GM12891 (cell line): ENCODE results near the gene PJVK.

Source experiments
- DNase-seq: peaks from one replicate; pipeline ENCODE4 v3.0.0; 2011; ENCODE audit warnings: low spot score; ENCODE audit not compliant: insufficient read length
- FAIRE-seq: peaks from 2 replicates; lab custom pipeline; 2011; peaks lifted over from hg19 to GRCh38; lab: Jason Lieb, UNC
- PAX5 ChIP-seq: IDR thresholded peaks from 2 replicates; pipeline ENCODE4 v1.6.1; 2011; ENCODE audit warnings: low read length, moderate library complexity, mild to moderate bottlenecking; ENCODE audit not compliant: insufficient read depth, severe bottlenecking
- POLR2A ChIP-seq: IDR thresholded peaks from 2 replicates; pipeline ENCODE4 v1.6.1; 2011; ENCODE audit warnings: low read depth, low read length, control low read depth
- POLR2AphosphoS5 ChIP-seq: IDR thresholded peaks from 2 replicates; pipeline ENCODE4 v1.6.1; 2011; ENCODE audit warnings: low read depth, low read length, control low read depth
- POU2F2 ChIP-seq: IDR thresholded peaks from 2 replicates; pipeline ENCODE4 v1.6.1; 2011; ENCODE audit warnings: low read depth, mild to moderate bottlenecking, control low read depth, low read length, moderate library complexity
- SPI1 ChIP-seq: IDR thresholded peaks from 2 replicates; pipeline ENCODE4 v1.6.1; 2011; ENCODE audit warnings: low read depth, low read length, control low read depth
- TAF1 ChIP-seq: IDR thresholded peaks from 2 replicates; pipeline ENCODE4 v1.6.1; 2011; ENCODE audit warnings: low read depth, low read length, control low read depth

Gene PJVK

GRCh38 chr2:178478130-178478438, 26.9 kb downstream of the PJVK start:
- FAIRE-seq: no peak
- no peak for DNase-seq
- TF ChIP-seq PAX5 (no peak), POLR2AphosphoS5 (no peak), POLR2A (no peak), TAF1 (no peak), SPI1 (no peak), POU2F2 (no peak)

- TF ChIP-seq TAF1 (peak; percentile 27), POU2F2 (no peak), POLR2A (peak; percentile 74), POLR2AphosphoS5 (peak; percentile 58; the same call in 1 of the 2 replicates), SPI1 (no peak), PAX5 (no peak)
- peak; percentile 51 for DNase-seq
- FAIRE-seq: peak; percentile 97
Measured at GRCh38 chr2:178478439-178479274, 27.5 kb downstream of the PJVK start, which contains the start of gene FKBP7. Gene FKBP7 (minus strand): TSS chr2:178478600. CDS start chr2:178478499, 101 bp downstream.

GRCh38 chr2:178479275-178479616, 28.1 kb downstream of the PJVK start:
- no peak for FAIRE-seq
- DNase-seq: no peak
- TF ChIP-seq PAX5 (no peak), TAF1 (no peak), POLR2A (no peak), POU2F2 (no peak), POLR2AphosphoS5 (no peak), SPI1 (no peak)

GRCh38 chr2:178479758-178480226, 28.6 kb downstream of the PJVK start:
- FAIRE-seq: no peak
- TF ChIP-seq POLR2A: no peak
- no peak for TF ChIP-seq POLR2AphosphoS5

GRCh38 chr2:178480227-178481181, 29.3 kb downstream of the PJVK start, which contains the start of gene PLEKHA3:
Gene PLEKHA3 (plus strand): TSS chr2:178480457. CDS start chr2:178480870, 413 bp downstream.
- peak; percentile 60 for DNase-seq
- FAIRE-seq: peak; percentile 90
- TF ChIP-seq PAX5: no peak
- TF ChIP-seq POLR2A: peak; percentile 29; the same call in 1 of the 2 replicates
- TF ChIP-seq POLR2AphosphoS5: 0 out of 2 replicates have a peak, but pooled peaks have one; percentile 20

More at GRCh38 chr2:178479758-178480226, 28.6 kb downstream of the PJVK start:
- no peak for DNase-seq

GRCh38 chr2:178482437-178482836, 31.3 kb downstream of the PJVK start:
- TF ChIP-seq POU2F2 (peak; percentile 82), TAF1 (no peak)
- DNase-seq: peak; percentile 5
- peak; percentile 52 for FAIRE-seq

GRCh38 chr2:178484245-178485041, 33.3 kb downstream of the PJVK start:
- no peak for DNase-seq
- TF ChIP-seq POU2F2 (no peak), TAF1 (no peak), PAX5 (no peak), SPI1 (no peak), POLR2A (no peak), POLR2AphosphoS5 (no peak)
- FAIRE-seq: no peak

- FAIRE-seq: no peak
- DNase-seq: no peak
- TF ChIP-seq TAF1: no peak
- no peak for TF ChIP-seq POLR2A
- no peak for TF ChIP-seq SPI1
- TF ChIP-seq PAX5: no peak
- TF ChIP-seq POU2F2: no peak
Measured at GRCh38 chr2:178485356-178485755, 34.2 kb downstream of the PJVK start.

GRCh38 chr2:178491612-178492011, 40.4 kb downstream of the PJVK start:
- no peak for FAIRE-seq

More at GRCh38 chr2:178491612-178492011, 40.4 kb downstream of the PJVK start:
- TF ChIP-seq POLR2A (no peak), PAX5 (no peak), TAF1 (no peak), POLR2AphosphoS5 (no peak), SPI1 (no peak), POU2F2 (no peak)
- DNase-seq: no peak
